ENCODE measurements around the gene MFSD1.

GRCh38 chr3:158776531-158776930, 25.3 kb upstream of the MFSD1 start:
- TF ChIP-seq CTCF (IDR thresholded peaks at IDR 0.05) (no peak), POLR2A (IDR thresholded peaks at IDR 0.05) (no peak)

All from adrenal gland (tissue), 5 donors.